Endothelial cell of umbilical vein (primary cell): ENCODE measurements around the gene VSTM4. TPM values are rescaled to one million over a fixed set of nuclear protein-coding genes. Genes with fewer than 3 reads are reported as not detected.

ENCODE experiments used
- BruUV-seq: library from RNA; stranded (reverse); fragments of 400-500 nt; replicated peaks from 2 replicates; lab custom pipeline; 2021; lab: Mats Ljungman, UMichigan
- CTCF ChIA-PET: fragments of 300-600, 350-600 bp; sonication (Branson Sonifier 250); formaldehyde crosslinking; loops from one replicate; lab custom pipeline; 2021; ENCODE audit warnings: antibody characterized with exemption, inconsistent platforms; lab: Charles Lee
- POLR2A ChIA-PET: fragments of 300-600, 350-600 bp; sonication (Branson Sonifier 250); formaldehyde crosslinking; loops from one replicate; lab custom pipeline; 2021; ENCODE audit warnings: antibody characterized with exemption, inconsistent platforms; lab: Charles Lee
- DNase-seq: peaks from one replicate; pipeline ENCODE4 v3.0.0-alpha.2; 2011; ENCODE audit warnings: low read depth, low spot score
- FAIRE-seq: peaks from 2 replicates; lab custom pipeline; 2011; peaks lifted over from hg19 to GRCh38; lab: Jason Lieb, UNC
- H2AFZ ChIP-seq: 2 replicates; pipeline ENCODE4 v1.6.0; 2012; ENCODE audit warnings: low read depth, low read length, control low read depth, inconsistent platforms
- H3K27ac ChIP-seq: 2 replicates; pipeline ENCODE4 v1.5.1; 2011; ENCODE audit warnings: low read depth, mild to moderate bottlenecking, control low read depth, low read length, moderate library complexity; ENCODE audit not compliant: insufficient read depth
- H3K27me3 ChIP-seq, 2 experiments: 2 replicates each; pipeline versions ENCODE4 v1.6.0 to v1.6.1; 2011; ENCODE audit warnings: low read length in 2 of 2, mixed read lengths in 1 of 2; ENCODE audit not compliant: control insufficient read depth in 2 of 2, insufficient read depth in 2 of 2
- H3K36me3 ChIP-seq, 2 experiments: 2 replicates in 1 of 2; 3 replicates in 1 of 2; pipeline ENCODE4 v1.5.1; 2011; ENCODE audit warnings: low read length in 2 of 2, mild to moderate bottlenecking in 1 of 2, moderate library complexity in 1 of 2; ENCODE audit not compliant: control insufficient read depth in 2 of 2, insufficient read depth in 2 of 2; ENCODE audit errors: extremely low read depth in 1 of 2
- H3K4me1 ChIP-seq: 3 replicates; pipeline ENCODE4 v1.5.1; 2011; ENCODE audit warnings: mild to moderate bottlenecking, low read length; ENCODE audit not compliant: control insufficient read depth, insufficient read depth; ENCODE audit errors: extremely low read depth
- H3K4me2 ChIP-seq: 2 replicates; pipeline ENCODE4 v1.6.1; 2011; ENCODE audit warnings: low read length, control low read depth, mixed read lengths; ENCODE audit not compliant: insufficient read depth
- H3K4me3 ChIP-seq, 3 experiments: fragments of 200-600 bp in 1 of 3; sonication (generic), shearing (Covaris generic) in 1 of 3; replicated peaks in 1 of 3; 2 replicates each; pipeline ENCODE4 v1.5.1; 2011 to 2016; ENCODE audit warnings: control low read depth in 3 of 3, low read length in 3 of 3, mild to moderate bottlenecking in 2 of 3, inconsistent platforms in 1 of 3, low read depth in 1 of 3, moderate library complexity in 1 of 3; ENCODE audit not compliant: insufficient read depth in 1 of 3
- H3K79me2 ChIP-seq: 2 replicates; pipeline ENCODE4 v1.6.0; 2012; ENCODE audit warnings: low read length, inconsistent platforms; ENCODE audit not compliant: control insufficient read depth, insufficient read depth
- H3K9ac ChIP-seq: replicated peaks from 2 replicates; pipeline ENCODE3; 2011; ENCODE audit warnings: low read length, control low read depth; ENCODE audit not compliant: insufficient read depth; ENCODE audit errors: extremely low read depth
- H3K9me1 ChIP-seq: replicated peaks from 3 replicates; pipeline ENCODE4 v1.6.0; 2011; ENCODE audit warnings: mild to moderate bottlenecking, low read length; ENCODE audit not compliant: control insufficient read depth, insufficient read depth; ENCODE audit errors: extremely low read depth
- H3K9me3 ChIP-seq: replicated peaks from 2 replicates; pipeline ENCODE4 v1.5.1; 2012; ENCODE audit warnings: low read length, inconsistent platforms; ENCODE audit not compliant: control insufficient read depth, insufficient read depth
- H4K20me1 ChIP-seq: replicated peaks from 2 replicates; pipeline ENCODE3; 2011; ENCODE audit warnings: mild to moderate bottlenecking, low read length; ENCODE audit not compliant: control insufficient read depth, insufficient read depth; ENCODE audit errors: extremely low read depth
- EZH2 ChIP-seq: IDR thresholded peaks from 2 replicates; pipeline ENCODE4 v1.6.1; 2012; ENCODE audit warnings: borderline replicate concordance, low read depth, mild to moderate bottlenecking, moderate library complexity, low read length, inconsistent platforms; ENCODE audit not compliant: severe bottlenecking
- FOS ChIP-seq: IDR thresholded peaks from 2 replicates; pipeline ENCODE4 v1.6.1; 2011; ENCODE audit warnings: mild to moderate bottlenecking, low read length, moderate library complexity, borderline replicate concordance; ENCODE audit not compliant: insufficient read depth
- GATA2 ChIP-seq: IDR thresholded peaks from 2 replicates; pipeline ENCODE4 v1.7.0; 2011; ENCODE audit warnings: low read depth, mild to moderate bottlenecking, moderate library complexity, mixed read lengths, low read length; ENCODE audit not compliant: insufficient read length, insufficient read depth
- JUN ChIP-seq: IDR thresholded peaks from 2 replicates; pipeline ENCODE4 v1.6.1; 2011; ENCODE audit warnings: borderline replicate concordance, low read depth; ENCODE audit not compliant: insufficient read length, insufficient read depth
- MYC ChIP-seq: IDR thresholded peaks from one replicate; pipeline ENCODE4 v1.6.1; 2011; ENCODE audit warnings: mild to moderate bottlenecking, low read depth, low read length
- POLR2A ChIP-seq: IDR thresholded peaks from 2 replicates; pipeline ENCODE4 v1.6.1; 2012; ENCODE audit warnings: low read depth, mild to moderate bottlenecking, control low read depth, low read length
- POLR2AphosphoS5 ChIP-seq: IDR thresholded peaks from 2 replicates; pipeline ENCODE4 v1.6.1; 2012; ENCODE audit warnings: low read depth, mild to moderate bottlenecking, control low read depth, low read length, moderate library complexity; ENCODE audit not compliant: insufficient read depth
- dilution Hi-C: fragments of 300-500 bp; cut with MboI; formaldehyde crosslinking; loops from one replicate; pipeline ENCODE4 v1.15.0; 2019; ENCODE audit warnings: low sequenced_read_pairs; ENCODE audit not compliant: extremely low pct_ligation_motif_present
- intact Hi-C: fragments of 100-400 bp; cut with micrococcal nuclease; formaldehyde crosslinking; loops from one replicate; pipeline ENCODE4 v1.10.0; 2022
- polyA plus RNA-seq, 4 experiments: library from polyadenylated mRNA; depleted of rRNA in 3 of 4; stranded (reverse) in 3 of 4; unstranded in 1 of 4; fragments of >200 nt; gene quantifications; 2 replicates each; pipeline versions ENCODE4 v1.2.1 to v1.2.3, GENCODE V29; 2011 to 2012; ENCODE audit warnings: missing spikeins in 1 of 4
- total RNA-seq: library from RNA; stranded (reverse); gene quantifications from 2 replicates; pipeline ENCODE4 v1.2.3, GENCODE V29; 2021
- TF ChIP-seq, protein P1 (sequence below): IDR thresholded peaks from 2 replicates; pipeline ENCODE4 v1.6.1; 2011; ENCODE audit not compliant: insufficient read depth, insufficient read length
- TF ChIP-seq, protein P2 (sequence below), 2 donors: IDR thresholded peaks; 1 replicate in 1 of 2; 2 replicates in 1 of 2; pipeline ENCODE4 v1.5.1; 2011; ENCODE audit warnings: low read length in 2 of 2, mild to moderate bottlenecking in 2 of 2, moderate library complexity in 2 of 2, control low read depth in 1 of 2, inconsistent platforms in 1 of 2, low read depth in 1 of 2; ENCODE audit not compliant: insufficient read depth in 1 of 2; ENCODE audit errors: extremely low read depth in 1 of 2

VSTM4 gene
- total and polyA plus RNA-seq, 2 donors (not counting 3 experiments of a cell fraction or from before 2014, with no cell fraction given): 0.07 TPM

DNA sequence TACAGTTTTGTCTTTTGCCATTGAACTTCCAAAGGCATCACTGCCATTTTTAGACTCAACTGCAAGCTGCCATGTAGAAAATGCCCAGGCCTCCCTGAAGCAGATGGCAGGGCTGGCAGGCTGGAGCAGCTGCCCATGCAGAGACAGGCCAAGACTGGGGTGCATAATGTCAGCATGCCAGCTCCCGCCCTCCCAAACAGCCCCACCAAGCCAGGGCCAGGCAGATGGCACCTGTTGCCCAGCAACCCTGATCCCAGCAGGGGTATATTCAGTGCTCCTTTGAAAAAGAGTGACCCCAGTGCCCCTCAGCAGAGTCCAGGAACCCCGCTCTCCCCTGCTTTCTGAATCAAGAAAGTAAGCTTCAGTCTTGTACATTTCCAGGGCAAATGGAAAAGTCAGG is 32.6 kb downstream of the VSTM4 start:
- intact Hi-C loops: no loop called here
- POLR2A ChIA-PET: no interaction called here
- Histone ChIP-seq H3K27me3 (peaks cover 0 to 5% of the 10 kb centered on the region in 2 experiments), H3K9ac (no peak overlapping the region), H3K4me1 (no peaks in the 10 kb centered on the region), H4K20me1 (no peaks in the 10 kb centered on the region), H3K36me3 (no peaks in the 10 kb centered on the region), H3K79me2 (no peaks in the 10 kb centered on the region), H2AFZ (no peak overlapping the region), H3K27ac (no peak overlapping the region), H3K4me3 (no peak overlapping the region), H3K9me1 (no peaks in the 10 kb centered on the region), H3K9me3 (no peaks in the 10 kb centered on the region), H3K4me2 (no peak overlapping the region)
- TF ChIP-seq, protein P1, sequence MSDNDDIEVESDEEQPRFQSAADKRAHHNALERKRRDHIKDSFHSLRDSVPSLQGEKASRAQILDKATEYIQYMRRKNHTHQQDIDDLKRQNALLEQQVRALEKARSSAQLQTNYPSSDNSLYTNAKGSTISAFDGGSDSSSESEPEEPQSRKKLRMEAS: no peak
- no peak for TF ChIP-seq MYC
- TF ChIP-seq EZH2: no peak
- no peak for FAIRE-seq
- dilution Hi-C loops: no loop called here
- DNase-seq: no peak
- CTCF ChIA-PET: no interaction called here
- no TSS peak for BruUV-seq

DNA sequence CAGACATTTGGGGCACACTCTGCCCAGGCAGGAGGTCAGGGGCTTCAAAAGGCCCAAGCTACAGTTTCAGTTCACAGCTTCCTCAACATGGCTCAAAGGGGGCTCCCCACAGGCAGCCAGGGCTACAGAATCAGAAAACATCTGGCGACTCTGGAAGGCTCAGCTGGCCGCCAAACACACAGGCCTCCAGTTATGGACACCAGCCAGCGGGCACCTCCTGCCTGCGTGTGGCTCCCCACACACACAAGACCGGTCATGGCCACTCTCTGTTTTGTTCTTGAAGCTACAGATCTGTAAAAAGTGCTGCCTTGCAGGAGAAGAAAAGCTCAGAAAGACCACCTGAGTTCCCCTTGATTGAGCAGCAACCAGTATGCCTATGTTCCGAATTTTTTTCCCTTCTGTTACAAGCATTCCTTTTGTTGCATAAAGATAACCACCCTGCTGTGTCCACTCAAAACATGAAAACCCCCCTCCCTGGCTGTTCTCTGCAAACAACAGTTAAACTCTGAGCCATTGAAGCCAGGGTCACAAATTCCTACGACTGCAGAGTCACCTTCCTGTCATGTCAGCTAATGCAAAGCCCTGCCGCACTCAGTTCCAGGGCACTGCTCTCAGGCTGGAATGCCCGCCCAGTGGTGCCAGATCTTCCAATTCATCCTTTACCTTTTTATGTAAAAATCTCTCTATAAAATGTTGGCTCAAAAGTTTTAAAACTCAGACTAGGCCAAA is 33.6 kb downstream of the VSTM4 start:
- Histone ChIP-seq H3K9me1 (no peaks in the 10 kb centered on the region), H3K9ac (no peak overlapping the region), H3K27ac (no peak overlapping the region), H4K20me1 (no peaks in the 10 kb centered on the region), H3K4me3 (no peak overlapping the region), H3K4me1 (no peaks in the 10 kb centered on the region), H3K79me2 (no peaks in the 10 kb centered on the region), H3K27me3 (peaks cover 0 to 5% of the 10 kb centered on the region in 2 experiments), H3K4me2 (no peak overlapping the region), H3K36me3 (no peaks in the 10 kb centered on the region), H2AFZ (no peak overlapping the region), H3K9me3 (no peaks in the 10 kb centered on the region)
- FAIRE-seq (no peak), DNase-seq (no peak)
- ChIA-PET POLR2A (no interaction called here), CTCF (no interaction called here)
- dilution Hi-C loops: no loop called here
- TF ChIP-seq GATA2 (no peak), POLR2A (no peak), FOS (no peak), MYC (no peak), JUN (no peak), POLR2AphosphoS5 (no peak), EZH2 (no peak)
- TF ChIP-seq, protein P2, sequence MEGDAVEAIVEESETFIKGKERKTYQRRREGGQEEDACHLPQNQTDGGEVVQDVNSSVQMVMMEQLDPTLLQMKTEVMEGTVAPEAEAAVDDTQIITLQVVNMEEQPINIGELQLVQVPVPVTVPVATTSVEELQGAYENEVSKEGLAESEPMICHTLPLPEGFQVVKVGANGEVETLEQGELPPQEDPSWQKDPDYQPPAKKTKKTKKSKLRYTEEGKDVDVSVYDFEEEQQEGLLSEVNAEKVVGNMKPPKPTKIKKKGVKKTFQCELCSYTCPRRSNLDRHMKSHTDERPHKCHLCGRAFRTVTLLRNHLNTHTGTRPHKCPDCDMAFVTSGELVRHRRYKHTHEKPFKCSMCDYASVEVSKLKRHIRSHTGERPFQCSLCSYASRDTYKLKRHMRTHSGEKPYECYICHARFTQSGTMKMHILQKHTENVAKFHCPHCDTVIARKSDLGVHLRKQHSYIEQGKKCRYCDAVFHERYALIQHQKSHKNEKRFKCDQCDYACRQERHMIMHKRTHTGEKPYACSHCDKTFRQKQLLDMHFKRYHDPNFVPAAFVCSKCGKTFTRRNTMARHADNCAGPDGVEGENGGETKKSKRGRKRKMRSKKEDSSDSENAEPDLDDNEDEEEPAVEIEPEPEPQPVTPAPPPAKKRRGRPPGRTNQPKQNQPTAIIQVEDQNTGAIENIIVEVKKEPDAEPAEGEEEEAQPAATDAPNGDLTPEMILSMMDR (IDR thresholded peaks at IDR 0.05; ENCODE audit: extremely low read depth in 1 of 2, insufficient read depth in 1 of 2, low read depth in 1 of 2, low read length in 2 of 2): no peak
- TF ChIP-seq, protein P1: no peak
- BruUV-seq: no TSS peak
- intact Hi-C loops: no loop called here
